Stomach (tissue), 9 donors: ENCODE data around the gene ZNF525. TPM values are rescaled to one million over a fixed set of nuclear protein-coding genes. Genes with fewer than 3 reads are reported as not detected.
"Not testable (repeated sequence)": the region's sequence is repeated elsewhere in the genome, so short reads cannot be mapped to it uniquely, and the experiment has no call there.

ENCODE experiments used
- DNase-seq, 2 donors: peaks; one replicate each; pipeline versions ENCODE4 v3.0.0 to v3.0.0-alpha.2; 2013 to 2019
- H3K27ac ChIP-seq, 5 donors: fragments of 200-600 bp in 4 of 5; sonication (generic) in 4 of 5; one replicate each; pipeline ENCODE4 v1.5.1; 2013 to 2019; ENCODE audit warnings: mild to moderate bottlenecking in 1 of 5, moderate library complexity in 1 of 5
- H3K27me3 ChIP-seq, 3 donors: fragments of 200-600 bp; sonication (generic); one replicate each; pipeline ENCODE4 v1.5.1; 2017 to 2019; ENCODE audit warnings: mixed run types in 1 of 3
- H3K36me3 ChIP-seq, 4 donors: fragments of 200-600 bp; sonication (generic); 1 replicate in 3 of 4; 2 replicates in 1 of 4; pipeline ENCODE4 v1.5.1; 2016 to 2019
- H3K4me1 ChIP-seq, 4 donors: fragments of 200-600 bp; sonication (generic); one replicate each; pipeline ENCODE4 v1.5.1; 2016 to 2019
- H3K4me3 ChIP-seq, 4 donors: fragments of 200-600 bp; sonication (generic) in 3 of 4; one replicate each; pipeline ENCODE4 v1.5.1; 2016 to 2019; ENCODE audit warnings: mild to moderate bottlenecking in 1 of 4
- H3K9me3 ChIP-seq, 4 donors: fragments of 200-600 bp; sonication (generic); one replicate each; pipeline ENCODE4 v1.5.1; 2016 to 2019
- CTCF ChIP-seq, 7 experiments: fragments of 450-650 bp in 4 of 7; fragments of 200-600 bp in 3 of 7; sonication (generic) in 3 of 7; IDR thresholded peaks; one replicate each; pipeline ENCODE4 v1.5.1; 2016 to 2019; ENCODE audit warnings: antibody characterized with exemption in 7 of 7, control low read depth in 2 of 7, mild to moderate bottlenecking in 1 of 7
- EP300 ChIP-seq: sonication (generic); formaldehyde crosslinking; IDR thresholded peaks from one replicate; pipeline ENCODE4 v1.6.1; 2017; ENCODE audit warnings: antibody characterized with exemption
- POLR2A ChIP-seq, 4 donors: fragments of 450-650 bp; IDR thresholded peaks; one replicate each; pipeline ENCODE4 v1.6.1; 2016; ENCODE audit warnings: antibody characterized with exemption in 4 of 4, control low read depth in 2 of 4, mild to moderate bottlenecking in 1 of 4, moderate library complexity in 1 of 4
- POLR2AphosphoS5 ChIP-seq, 3 donors: sonication (generic); formaldehyde crosslinking; IDR thresholded peaks; one replicate each; pipeline ENCODE4 v1.6.1; 2016; ENCODE audit warnings: antibody characterized with exemption in 3 of 3
- WGBS, 5 donors: extraction: QIAGEN DNeasy Blood & Tissue Kit in 3 of 5; methylation state at CpG; one replicate each; pipeline versions ENCODE4 v1.1.5 to v1.1.7; 2013 to 2018; 5-methylcytosine and 5-hydroxymethylcytosine counted together
- intact Hi-C: fragments of 100-400 bp; cut with DNase I; formaldehyde crosslinking; loops from one replicate; pipeline ENCODE4 v1.15.1; 2023; ENCODE audit warnings: low total_unique reads
- polyA plus RNA-seq, 3 donors: library from polyadenylated mRNA; stranded (reverse); fragments of 200-250 nt; gene quantifications; one replicate each; pipeline ENCODE4 v1.2.3, GENCODE V29; 2013
- total RNA-seq, 5 donors: library from RNA; depleted of rRNA; stranded (reverse); fragments of >200 nt; gene quantifications; one replicate each; pipeline versions ENCODE4 v1.1.0 to v1.2.3, GENCODE V29; 2014 to 2016
- donor health status: healthy with polysubstance abuse.
- donor health status: Bipolar disorder and iron deficiency.
- donor health status: healthy.

ZNF525 gene
- total and polyA plus RNA-seq, 8 donors = 2.9 to 33.3 (median 5.3) TPM

GRCh38 chr19:53357821-53358581, 7.5 kb upstream of the ZNF525 start:
- no peak overlapping the region for H3K27ac ChIP-seq
- TF ChIP-seq CTCF (IDR thresholded peaks at IDR 0.05) = no peak
- TF ChIP-seq POLR2A (IDR thresholded peaks at IDR 0.05) = no peak
- no peak for TF ChIP-seq EP300
- no peak for TF ChIP-seq POLR2AphosphoS5 (IDR thresholded peaks at IDR 0.05)
- intact Hi-C loops = no loop called here
- WGBS, 5 donors = 55 to 65% (median 59%) methylated on average over 33 to 35 of the region's 35 CpGs
- no peak for DNase-seq
- H3K9me3 ChIP-seq = peaks cover 38 to 70% (median 62%) of the 10 kb centered on the region in 4 donors
- H3K4me1 ChIP-seq = no peaks in the 10 kb centered on the region
- no peaks in the 10 kb centered on the region for H3K27me3 ChIP-seq
- H3K36me3 ChIP-seq = peaks cover 0 to 20% (median 10%) of the 10 kb centered on the region in 4 donors
- no peak overlapping the region for H3K4me3 ChIP-seq

DNA sequence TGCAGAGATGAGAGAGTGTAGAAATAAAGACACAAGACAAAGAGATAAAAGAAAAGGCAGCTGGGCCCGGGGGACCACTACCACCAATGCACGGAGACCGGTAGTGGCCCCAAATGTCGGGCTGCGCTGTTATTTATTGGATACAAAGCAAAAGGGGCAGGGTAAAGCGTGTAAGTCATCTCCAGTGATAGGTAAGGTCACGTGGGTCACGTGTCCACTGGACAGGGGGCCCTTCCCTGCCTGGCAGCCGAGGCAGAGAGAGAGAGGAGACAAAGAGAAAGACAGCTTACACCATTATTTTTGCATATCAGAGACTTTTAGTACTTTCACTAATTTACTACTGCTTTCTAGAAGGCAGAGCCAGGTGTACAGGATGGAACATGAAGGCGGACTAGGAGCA, 5.4 kb upstream of the ZNF525 start:
- H3K27ac ChIP-seq, H3K27me3 ChIP-seq, H3K36me3 ChIP-seq, DNase-seq, H3K4me3 ChIP-seq: not testable (repeated sequence)
- Histone ChIP-seq H3K4me1 (peaks cover 0 to 11% (median 5%) of the 10 kb centered on the region in 4 donors), H3K9me3 (peaks cover 25 to 50% (median 41%) of the 10 kb centered on the region in 4 donors)
- intact Hi-C loops = loop anchor here (10.0 kb wide), 1 partner anchor 165 kb away; the partner anchor contains the start of gene ZNF665
- 79 to 95% (median 90%) methylated on average over 6 to 10 of the region's 10 CpGs for WGBS, 5 donors

- no peaks in the 10 kb centered on the region for H3K36me3 ChIP-seq
- H3K27ac ChIP-seq = peak overlapping the region; percentile 76 to 85 (median 82)
- WGBS, 5 donors = 0 to 1% (median 1%) methylated on average over 23 to 32 of the region's 32 CpGs
- intact Hi-C loops = loop anchor here (10.0 kb wide), 1 partner anchor 171 kb away; the partner anchor contains the start of gene ZNF665
- TF ChIP-seq POLR2AphosphoS5 (IDR thresholded peaks at IDR 0.05) (no peak), CTCF (IDR thresholded peaks at IDR 0.05) (no peak), EP300 (no peak), POLR2A (IDR thresholded peaks at IDR 0.05) (no peak)
- no peaks in the 10 kb centered on the region for H3K27me3 ChIP-seq
- H3K4me3 ChIP-seq = peak overlapping the region; percentile 66 to 87 (median 70)
- no peak for DNase-seq
- H3K4me1 ChIP-seq = peaks cover 0 to 18% (median 15%) of the 10 kb centered on the region in 4 donors
- peaks cover 0 to 5% (median 0%) of the 10 kb centered on the region in 4 donors for H3K9me3 ChIP-seq
Observed at GRCh38 chr19:53365899-53366493, 491 bp downstream of the ZNF525 start.

GRCh38 chr19:53372196-53372595, 6.7 kb downstream of the ZNF525 start:
- no peak overlapping the region for H3K4me3 ChIP-seq
- H3K9me3 ChIP-seq = peaks cover 0 to 25% (median 9%) of the 10 kb centered on the region in 4 donors
- intact Hi-C loops = no loop called here
- DNase-seq = no peak
- H3K36me3 ChIP-seq = peaks cover 28 to 55% (median 55%) of the 10 kb centered on the region in 4 donors
- H3K4me1 ChIP-seq = peaks cover 0 to 1% (median under 1%) of the 10 kb centered on the region in 4 donors
- 89 to 96% (median 93%) methylated on average over 4 of the region's 4 CpGs for WGBS, 5 donors
- no peaks in the 10 kb centered on the region for H3K27me3 ChIP-seq
- TF ChIP-seq EP300 (no peak), CTCF (IDR thresholded peaks at IDR 0.05) (no peak), POLR2AphosphoS5 (IDR thresholded peaks at IDR 0.05) (no peak), POLR2A (IDR thresholded peaks at IDR 0.05) (no peak)
- H3K27ac ChIP-seq = no peak overlapping the region
